Neural progenitor cell (in vitro differentiated cells): ENCODE results near the gene MYOG. TPM values are rescaled to one million over a fixed set of nuclear protein-coding genes. Genes with fewer than 3 reads are reported as not detected.
A peak's percentile ranks its signal among the peaks of the same experiment; 100 is the strongest.

Source experiments
- DNase-seq: peaks from one replicate; pipeline ENCODE4 v3.0.0-alpha.2; 2016; ENCODE audit warnings: low spot score
- H2AFZ ChIP-seq: fragments of 200-600 bp; sonication (generic); replicated peaks from 2 replicates; pipeline ENCODE4 v1.6.1; 2016; ENCODE audit warnings: antibody characterized with exemption
- H3F3A ChIP-seq: fragments of 200-600 bp; sonication (generic); 2 replicates; pipeline ENCODE4 v1.6.1; 2016; ENCODE audit warnings: antibody characterized with exemption, low read depth
- H3K27ac ChIP-seq: fragments of 200-600 bp; sonication (generic); 2 replicates; pipeline ENCODE4 v1.5.1; 2016; ENCODE audit warnings: mild to moderate bottlenecking
- H3K27me3 ChIP-seq: fragments of 200-600 bp; sonication (generic); 2 replicates; pipeline ENCODE4 v1.6.1; 2016; ENCODE audit warnings: mild to moderate bottlenecking, moderate library complexity
- H3K36me3 ChIP-seq: fragments of 200-600 bp; sonication (generic); 2 replicates; pipeline ENCODE4 v1.5.1; 2016
- H3K4me1 ChIP-seq: fragments of 200-600 bp; sonication (generic); 2 replicates; pipeline ENCODE4 v1.6.1; 2016; ENCODE audit warnings: mixed run types
- H3K4me2 ChIP-seq: fragments of 200-600 bp; sonication (generic); 2 replicates; pipeline ENCODE4 v1.6.1; 2016
- H3K4me3 ChIP-seq: fragments of 200-600 bp; sonication (generic); 2 replicates; pipeline ENCODE4 v1.5.1; 2016
- H3K79me2 ChIP-seq: fragments of 200-600 bp; sonication (generic); 2 replicates; pipeline ENCODE4 v1.6.1; 2016; ENCODE audit warnings: low read depth
- H3K9ac ChIP-seq: fragments of 200-600 bp; sonication (generic); 2 replicates; pipeline ENCODE4 v1.6.1; 2016
- H3K9me3 ChIP-seq: fragments of 200-600 bp; sonication (generic); 2 replicates; pipeline ENCODE4 v1.5.1; 2016; ENCODE audit warnings: low read depth
- H4K20me1 ChIP-seq: fragments of 200-600 bp; sonication (generic); 2 replicates; pipeline ENCODE4 v1.6.1; 2016; ENCODE audit warnings: low read depth
- H3K27ac Mint-ChIP-seq: 3 replicates; pipeline ENCODE4 v1.8.0; 2021; ENCODE audit warnings: mixed read lengths
- H3K27me3 Mint-ChIP-seq: 2 replicates; pipeline ENCODE4 v1.8.0; 2022; ENCODE audit warnings: low read depth, mild to moderate bottlenecking, inconsistent platforms, moderate library complexity, mixed read lengths; ENCODE audit not compliant: insufficient read depth
- H3K36me3 Mint-ChIP-seq: 3 replicates; pipeline ENCODE4 v1.8.0; 2021; ENCODE audit warnings: mixed read lengths
- H3K4me1 Mint-ChIP-seq: 3 replicates; pipeline ENCODE4 v1.8.0; 2021; ENCODE audit warnings: mixed read lengths
- H3K4me3 Mint-ChIP-seq: 3 replicates; pipeline ENCODE4 v1.8.0; 2021; ENCODE audit warnings: mild to moderate bottlenecking, moderate library complexity, mixed read lengths
- H3K9me3 Mint-ChIP-seq: 3 replicates; pipeline ENCODE4 v1.8.0; 2020; ENCODE audit warnings: mixed read lengths
- EZH2 ChIP-seq: fragments of 200-600 bp; sonication (generic); IDR thresholded peaks from 2 replicates; pipeline ENCODE4 v1.6.1; 2017; ENCODE audit warnings: antibody characterized with exemption, mild to moderate bottlenecking, moderate library complexity
- EZH2phosphoT487 ChIP-seq: fragments of 200-600 bp; sonication (generic); IDR thresholded peaks from 2 replicates; pipeline ENCODE4 v1.6.1; 2017; ENCODE audit warnings: antibody characterized with exemption
- total RNA-seq: library from RNA; depleted of rRNA; stranded (reverse); fragments of >200 nt; gene quantifications from 2 replicates; pipeline ENCODE4 v1.2.3, GENCODE V29; 2015; ENCODE audit warnings: low replicate concordance
- TF ChIP-seq, protein P1 (sequence below): fragments of 200-600 bp; sonication (generic); IDR thresholded peaks from 2 replicates; pipeline ENCODE4 v1.5.1; 2017; ENCODE audit warnings: antibody characterized with exemption, mild to moderate bottlenecking

Gene MYOG
- total RNA-seq, 1 donor from 2014 or later = not detected

- no peak overlapping the region for H3K4me3 Mint-ChIP-seq
Observed at GRCh38 chr1:203084588-203085527, 954 bp downstream of the MYOG start.

DNA sequence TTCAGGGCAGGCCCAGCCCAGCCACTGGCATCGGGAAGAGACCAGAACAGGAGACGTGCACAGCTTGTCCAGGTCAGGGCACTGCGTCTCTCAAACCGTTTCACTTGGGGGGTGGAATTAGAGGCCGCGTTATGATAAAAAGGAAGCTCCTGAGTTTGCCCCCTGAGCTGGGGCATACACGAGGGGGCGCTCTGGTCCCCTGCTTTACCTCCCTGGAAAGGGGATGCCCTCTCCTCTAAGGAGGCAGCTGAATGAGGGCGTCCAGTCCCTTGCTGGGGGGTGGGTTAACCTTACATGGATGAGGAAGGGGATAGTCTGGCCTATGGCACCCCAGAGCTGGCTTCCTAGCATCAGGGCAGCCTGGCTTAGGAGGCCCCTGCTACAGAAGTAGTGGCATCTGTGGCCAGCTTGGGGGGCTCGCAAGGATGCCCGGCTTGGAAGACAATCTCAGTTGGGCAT lies 2.3 kb downstream of the MYOG start:
- Mint-ChIP-seq H3K4me3 (no peak overlapping the region), H3K9me3 (peaks cover 1% of the 10 kb centered on the region), H3K27ac (peak overlapping the region; percentile 76), H3K27me3 (peaks cover 11% of the 10 kb centered on the region), H3K36me3 (no peaks in the 10 kb centered on the region), H3K4me1 (peaks cover 50% of the 10 kb centered on the region)
- Histone ChIP-seq H3F3A (no peaks in the 10 kb centered on the region), H3K79me2 (no peaks in the 10 kb centered on the region), H3K4me1 (peaks cover 17% of the 10 kb centered on the region), H3K27me3 (no peaks in the 10 kb centered on the region), H3K4me2 (no peak overlapping the region), H3K27ac (no peak overlapping the region), H3K36me3 (no peaks in the 10 kb centered on the region), H3K9ac (no peak overlapping the region), H4K20me1 (no peaks in the 10 kb centered on the region), H2AFZ (no peak overlapping the region), H3K4me3 (no peak overlapping the region), H3K9me3 (no peaks in the 10 kb centered on the region)
- no peak for TF ChIP-seq EZH2
- no peak for TF ChIP-seq EZH2phosphoT487
- TF ChIP-seq, protein P1, sequence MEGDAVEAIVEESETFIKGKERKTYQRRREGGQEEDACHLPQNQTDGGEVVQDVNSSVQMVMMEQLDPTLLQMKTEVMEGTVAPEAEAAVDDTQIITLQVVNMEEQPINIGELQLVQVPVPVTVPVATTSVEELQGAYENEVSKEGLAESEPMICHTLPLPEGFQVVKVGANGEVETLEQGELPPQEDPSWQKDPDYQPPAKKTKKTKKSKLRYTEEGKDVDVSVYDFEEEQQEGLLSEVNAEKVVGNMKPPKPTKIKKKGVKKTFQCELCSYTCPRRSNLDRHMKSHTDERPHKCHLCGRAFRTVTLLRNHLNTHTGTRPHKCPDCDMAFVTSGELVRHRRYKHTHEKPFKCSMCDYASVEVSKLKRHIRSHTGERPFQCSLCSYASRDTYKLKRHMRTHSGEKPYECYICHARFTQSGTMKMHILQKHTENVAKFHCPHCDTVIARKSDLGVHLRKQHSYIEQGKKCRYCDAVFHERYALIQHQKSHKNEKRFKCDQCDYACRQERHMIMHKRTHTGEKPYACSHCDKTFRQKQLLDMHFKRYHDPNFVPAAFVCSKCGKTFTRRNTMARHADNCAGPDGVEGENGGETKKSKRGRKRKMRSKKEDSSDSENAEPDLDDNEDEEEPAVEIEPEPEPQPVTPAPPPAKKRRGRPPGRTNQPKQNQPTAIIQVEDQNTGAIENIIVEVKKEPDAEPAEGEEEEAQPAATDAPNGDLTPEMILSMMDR = no peak
- no peak for DNase-seq

More at GRCh38 chr1:203084588-203085527, 954 bp downstream of the MYOG start:
- peaks cover 1% of the 10 kb centered on the region for H3K9me3 Mint-ChIP-seq
- Histone ChIP-seq H3K4me2 (no peak overlapping the region), H3K27ac (no peak overlapping the region), H3K9ac (no peak overlapping the region), H4K20me1 (no peaks in the 10 kb centered on the region), H3K36me3 (no peaks in the 10 kb centered on the region), H3K9me3 (no peaks in the 10 kb centered on the region), H2AFZ (no peak overlapping the region), H3K79me2 (no peaks in the 10 kb centered on the region), H3F3A (no peaks in the 10 kb centered on the region), H3K4me1 (peaks cover 22% of the 10 kb centered on the region), H3K27me3 (no peaks in the 10 kb centered on the region), H3K4me3 (no peak overlapping the region)
- H3K27me3 Mint-ChIP-seq = peaks cover 11% of the 10 kb centered on the region
- TF ChIP-seq EZH2 = no peak
- no peak for TF ChIP-seq EZH2phosphoT487
- TF ChIP-seq, protein P1 = peak; percentile 61
- H3K36me3 Mint-ChIP-seq = no peaks in the 10 kb centered on the region
- H3K4me1 Mint-ChIP-seq = peaks cover 54% of the 10 kb centered on the region
- peak; percentile 50 for DNase-seq
- H3K27ac Mint-ChIP-seq = no peak overlapping the region

GRCh38 chr1:203082571-203083462 lies 3.0 kb downstream of the MYOG start:
- H3K4me1 Mint-ChIP-seq = peaks cover 50% of the 10 kb centered on the region
- H3K27ac Mint-ChIP-seq = peak overlapping the region; percentile 25
- no peak overlapping the region for H2AFZ ChIP-seq

More at GRCh38 chr1:203082571-203083462, 3.0 kb downstream of the MYOG start:
- Histone ChIP-seq H3K4me2 (peak overlapping the region; percentile 22), H3K4me1 (peaks cover 17% of the 10 kb centered on the region), H3K27me3 (peaks cover 5% of the 10 kb centered on the region), H3K27ac (no peak overlapping the region), H3K9me3 (no peaks in the 10 kb centered on the region), H3K79me2 (no peaks in the 10 kb centered on the region), H3F3A (no peaks in the 10 kb centered on the region), H3K4me3 (no peak overlapping the region), H4K20me1 (no peaks in the 10 kb centered on the region), H3K36me3 (no peaks in the 10 kb centered on the region), H3K9ac (no peak overlapping the region)
- H3K4me3 Mint-ChIP-seq = no peak overlapping the region
- TF ChIP-seq EZH2 (no peak), EZH2phosphoT487 (no peak)
- TF ChIP-seq, protein P1 = no peak
- no peaks in the 10 kb centered on the region for H3K9me3 Mint-ChIP-seq
- H3K36me3 Mint-ChIP-seq = no peaks in the 10 kb centered on the region
- H3K27me3 Mint-ChIP-seq = peaks cover 11% of the 10 kb centered on the region
- DNase-seq = no peak
